Esophagus muscularis mucosa (tissue), 4 donors: Measurements from ENCODE around the gene LMF1.

Experiments
- EP300 ChIP-seq: sonication (generic); formaldehyde crosslinking; IDR thresholded peaks from one replicate; pipeline ENCODE4 v1.6.1; 2017; ENCODE audit warnings: antibody characterized with exemption
- POLR2A ChIP-seq: fragments of 450-650 bp; IDR thresholded peaks from one replicate; pipeline ENCODE4 v1.6.1; 2017; ENCODE audit warnings: antibody characterized with exemption, moderate library complexity, mild to moderate bottlenecking, low read depth
- TF ChIP-seq, protein P1 (sequence below), 3 experiments: fragments of 200-600 bp in 2 of 3; fragments of 450-650 bp in 1 of 3; sonication (generic) in 2 of 3; IDR thresholded peaks; one replicate each; pipeline ENCODE4 v1.5.1; 2017 to 2019; ENCODE audit warnings: antibody characterized with exemption in 3 of 3, mild to moderate bottlenecking in 2 of 3, moderate library complexity in 1 of 3

DNA sequence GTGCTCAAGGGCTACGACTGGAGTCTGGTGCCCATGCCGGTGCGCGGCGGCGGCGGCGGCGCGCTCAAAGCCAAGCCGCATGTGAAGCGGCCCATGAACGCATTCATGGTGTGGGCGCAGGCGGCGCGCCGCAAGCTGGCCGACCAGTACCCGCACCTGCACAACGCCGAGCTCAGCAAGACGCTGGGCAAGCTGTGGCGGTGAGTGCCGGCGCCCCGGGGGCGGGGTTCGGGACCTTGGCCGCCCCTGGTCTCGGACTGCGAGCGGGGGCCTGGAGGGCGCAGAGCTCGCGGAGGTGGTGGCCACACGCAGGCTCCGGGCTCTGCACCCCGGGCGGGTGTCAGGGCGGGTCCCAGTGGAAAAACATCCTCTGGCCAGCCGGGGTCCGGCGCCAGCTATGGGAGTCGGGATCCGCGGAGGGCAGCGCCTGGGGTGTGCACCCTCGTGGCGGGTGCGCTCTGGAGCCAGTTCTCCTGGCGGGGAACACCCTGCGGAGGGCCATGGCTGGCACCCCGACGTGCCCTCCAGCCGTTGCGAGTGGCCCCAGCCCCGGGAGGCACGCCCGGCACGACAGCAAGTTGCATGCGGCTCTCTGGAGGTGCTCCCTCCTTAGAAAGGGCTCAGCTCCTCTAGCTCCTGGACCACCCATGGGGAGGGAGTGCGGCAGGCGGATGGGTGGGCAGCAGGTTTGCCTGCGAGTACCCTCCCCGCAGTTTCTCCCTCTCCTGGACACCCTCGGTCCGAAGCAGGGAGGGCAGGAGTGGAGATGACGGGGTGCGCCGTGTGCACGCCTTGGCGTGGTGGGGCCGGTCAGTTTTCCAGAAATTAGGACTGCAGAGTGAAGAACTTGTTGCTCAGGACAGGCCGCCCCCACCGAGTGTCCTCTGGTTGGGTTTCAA, 11.6 kb upstream of the LMF1 start:
- TF ChIP-seq, protein P1, sequence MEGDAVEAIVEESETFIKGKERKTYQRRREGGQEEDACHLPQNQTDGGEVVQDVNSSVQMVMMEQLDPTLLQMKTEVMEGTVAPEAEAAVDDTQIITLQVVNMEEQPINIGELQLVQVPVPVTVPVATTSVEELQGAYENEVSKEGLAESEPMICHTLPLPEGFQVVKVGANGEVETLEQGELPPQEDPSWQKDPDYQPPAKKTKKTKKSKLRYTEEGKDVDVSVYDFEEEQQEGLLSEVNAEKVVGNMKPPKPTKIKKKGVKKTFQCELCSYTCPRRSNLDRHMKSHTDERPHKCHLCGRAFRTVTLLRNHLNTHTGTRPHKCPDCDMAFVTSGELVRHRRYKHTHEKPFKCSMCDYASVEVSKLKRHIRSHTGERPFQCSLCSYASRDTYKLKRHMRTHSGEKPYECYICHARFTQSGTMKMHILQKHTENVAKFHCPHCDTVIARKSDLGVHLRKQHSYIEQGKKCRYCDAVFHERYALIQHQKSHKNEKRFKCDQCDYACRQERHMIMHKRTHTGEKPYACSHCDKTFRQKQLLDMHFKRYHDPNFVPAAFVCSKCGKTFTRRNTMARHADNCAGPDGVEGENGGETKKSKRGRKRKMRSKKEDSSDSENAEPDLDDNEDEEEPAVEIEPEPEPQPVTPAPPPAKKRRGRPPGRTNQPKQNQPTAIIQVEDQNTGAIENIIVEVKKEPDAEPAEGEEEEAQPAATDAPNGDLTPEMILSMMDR (IDR thresholded peaks at IDR 0.05), result no peak
- TF ChIP-seq POLR2A (no peak), EP300 (no peak)
